H1 (cell line): Measurements from ENCODE around the gene HNF4A. TPM values are rescaled to one million over a fixed set of nuclear protein-coding genes. Genes with fewer than 3 reads are reported as not detected.

Experiments
- CTCF ChIA-PET: fragments of 300-600 bp; sonication (Branson Sonifier 250); formaldehyde crosslinking; loops from one replicate; lab custom pipeline; 2021; ENCODE audit not compliant: partially characterized antibody; lab: Charles Lee
- POLR2A ChIA-PET: fragments of 300-600 bp; sonication (Branson Sonifier 250); formaldehyde crosslinking; loops from one replicate; lab custom pipeline; 2021; ENCODE audit warnings: inconsistent platforms; ENCODE audit not compliant: partially characterized antibody; lab: Charles Lee
- DNase-seq, 2 experiments: peaks; one replicate each; pipeline versions ENCODE4 v3.0.0 to v3.0.0-alpha.2; 2010 to 2022; ENCODE audit warnings: low spot score in 2 of 2, low read depth in 1 of 2, mixed read lengths in 1 of 2
- FAIRE-seq: peaks from 2 replicates; lab custom pipeline; 2011; peaks lifted over from hg19 to GRCh38; lab: Jason Lieb, UNC
- H2AFZ ChIP-seq: 2 replicates; pipeline ENCODE4 v1.8.1; 2012; ENCODE audit warnings: low read length, inconsistent platforms
- H2AK5ac ChIP-seq: 2 replicates; pipeline ENCODE4 v1.6.1; 2013; ENCODE audit warnings: low read depth, low read length
- H2BK120ac ChIP-seq: replicated peaks from 2 replicates; pipeline ENCODE3; 2013; ENCODE audit warnings: low read depth, low read length, inconsistent platforms
- H2BK12ac ChIP-seq: 2 replicates; pipeline ENCODE4 v1.6.1; 2013; ENCODE audit warnings: low read depth, low read length
- H2BK15ac ChIP-seq: 2 replicates; pipeline ENCODE4 v1.6.1; 2013; ENCODE audit warnings: low read length
- H2BK20ac ChIP-seq: 2 replicates; pipeline ENCODE4 v1.6.1; 2013; ENCODE audit warnings: low read length
- H2BK5ac ChIP-seq: 2 replicates; pipeline ENCODE4 v1.6.1; 2013; ENCODE audit warnings: low read depth, low read length
- H3K14ac ChIP-seq: 2 replicates; pipeline ENCODE4 v1.6.1; 2013; ENCODE audit warnings: inconsistent platforms; ENCODE audit not compliant: insufficient read length
- H3K18ac ChIP-seq: 2 replicates; pipeline ENCODE4 v1.6.1; 2013; ENCODE audit warnings: low read length; ENCODE audit errors: extremely low read depth
- H3K23ac ChIP-seq: 2 replicates; pipeline ENCODE4 v1.6.1; 2013; ENCODE audit warnings: inconsistent platforms; ENCODE audit not compliant: insufficient read length
- H3K23me2 ChIP-seq: 2 replicates; pipeline ENCODE4 v1.6.1; 2013; ENCODE audit warnings: low read depth, low read length
- H3K27ac ChIP-seq: 2 replicates; pipeline ENCODE4 v1.6.1; 2011; ENCODE audit warnings: low read depth, low read length, inconsistent platforms
- H3K27me3 ChIP-seq, 4 experiments: replicated peaks in 1 of 4; 1 replicate in 1 of 4; 2 replicates in 3 of 4; pipeline versions ENCODE4 v1.6.1 to v1.8.1; 2011 to 2013; ENCODE audit warnings: low read length in 3 of 4, mild to moderate bottlenecking in 3 of 4, inconsistent platforms in 2 of 4, mixed read lengths in 2 of 4, moderate library complexity in 1 of 4; ENCODE audit not compliant: control insufficient read depth in 3 of 4, insufficient read depth in 3 of 4; ENCODE audit errors: extremely low read depth in 1 of 4
- H3K36me3 ChIP-seq, 4 experiments: 2 replicates each; pipeline versions ENCODE4 v1.6.1 to v1.8.1; 2011 to 2013; ENCODE audit warnings: mild to moderate bottlenecking in 4 of 4, low read length in 3 of 4, moderate library complexity in 2 of 4, control low read depth in 1 of 4, inconsistent platforms in 1 of 4; ENCODE audit not compliant: insufficient read depth in 4 of 4, control insufficient read depth in 2 of 4
- H3K4ac ChIP-seq: replicated peaks from 2 replicates; pipeline ENCODE3; 2013; ENCODE audit warnings: low read length, low read depth, mixed read lengths, inconsistent platforms; ENCODE audit not compliant: insufficient read length
- H3K4me1 ChIP-seq, 4 experiments: replicated peaks in 1 of 4; 1 replicate in 1 of 4; 2 replicates in 3 of 4; pipeline versions ENCODE4 v1.6.1 to v1.8.1; 2011 to 2013; ENCODE audit warnings: low read length in 3 of 4, inconsistent platforms in 2 of 4, mixed read lengths in 1 of 4; ENCODE audit not compliant: insufficient read depth in 4 of 4, control insufficient read depth in 3 of 4
- H3K4me2 ChIP-seq, 2 experiments: 2 replicates each; pipeline versions ENCODE4 v1.6.1 to v1.8.1; 2011 to 2013; ENCODE audit warnings: low read depth in 2 of 2, low read length in 2 of 2, control low read depth in 1 of 2, inconsistent platforms in 1 of 2, mild to moderate bottlenecking in 1 of 2; ENCODE audit not compliant: insufficient read depth in 1 of 2
- H3K4me3 ChIP-seq, 4 experiments: fragments of 200-600, 300-600 bp in 1 of 4; sonication (generic), shearing (Covaris generic), sonication (Bioruptor Twin) in 1 of 4; 2 replicates each; pipeline versions ENCODE4 v1.5.1 to v1.8.1; 2011 to 2016; ENCODE audit warnings: low read length in 4 of 4, low read depth in 3 of 4, control low read depth in 2 of 4, inconsistent platforms in 2 of 4, mild to moderate bottlenecking in 2 of 4, mixed read lengths in 1 of 4, moderate library complexity in 1 of 4; ENCODE audit not compliant: insufficient read depth in 2 of 4; ENCODE audit errors: extremely low read depth in 1 of 4
- H3K56ac ChIP-seq: replicated peaks from 2 replicates; pipeline ENCODE3; 2013; ENCODE audit warnings: low read depth, mild to moderate bottlenecking, mixed read lengths, low read length, inconsistent platforms; ENCODE audit not compliant: insufficient read length
- H3K79me1 ChIP-seq: 2 replicates; pipeline ENCODE4 v1.6.1; 2013; ENCODE audit warnings: low read depth, low read length, control low read depth
- H3K79me2 ChIP-seq, 2 experiments: 2 replicates each; pipeline versions ENCODE4 v1.6.1 to v1.8.1; 2012 to 2013; ENCODE audit warnings: low read length in 2 of 2, mild to moderate bottlenecking in 2 of 2, inconsistent platforms in 1 of 2; ENCODE audit not compliant: insufficient read depth in 2 of 2, control insufficient read depth in 1 of 2
- H3K9ac ChIP-seq, 4 experiments: replicated peaks in 1 of 4; 1 replicate in 1 of 4; 2 replicates in 3 of 4; pipeline versions ENCODE4 v1.6.1 to v1.8.1; 2011 to 2013; ENCODE audit warnings: low read depth in 3 of 4, low read length in 3 of 4, control low read depth in 2 of 4, mild to moderate bottlenecking in 2 of 4, moderate library complexity in 2 of 4, inconsistent platforms in 1 of 4; ENCODE audit errors: extremely low read depth in 1 of 4
- H3K9me3 ChIP-seq, 2 experiments: 2 replicates each; pipeline versions ENCODE4 v1.6.1 to v1.8.1; 2012 to 2013; ENCODE audit warnings: mild to moderate bottlenecking in 2 of 2, moderate library complexity in 2 of 2, control low read depth in 1 of 2, inconsistent platforms in 1 of 2, low read depth in 1 of 2, low read length in 1 of 2, mixed read lengths in 1 of 2; ENCODE audit not compliant: insufficient read depth in 2 of 2
- H4K20me1 ChIP-seq, 2 experiments: replicated peaks in 1 of 2; 2 replicates each; pipeline versions ENCODE3 to v1.8.1; 2011 to 2013; ENCODE audit warnings: inconsistent platforms in 2 of 2, low read length in 2 of 2, mild to moderate bottlenecking in 1 of 2; ENCODE audit not compliant: insufficient read depth in 2 of 2, control insufficient read depth in 1 of 2
- H4K5ac ChIP-seq: 2 replicates; pipeline ENCODE4 v1.6.1; 2013; ENCODE audit warnings: low read length, low read depth, mixed read lengths, inconsistent platforms; ENCODE audit not compliant: insufficient read length
- H4K8ac ChIP-seq: 2 replicates; pipeline ENCODE4 v1.8.0; 2013; ENCODE audit warnings: mild to moderate bottlenecking, moderate library complexity, low read length, inconsistent platforms; ENCODE audit not compliant: insufficient read depth; ENCODE audit errors: extremely low read depth
- H4K91ac ChIP-seq: replicated peaks from 2 replicates; pipeline ENCODE3; 2013; ENCODE audit warnings: low read length, mixed read lengths, inconsistent platforms; ENCODE audit not compliant: insufficient read length
- MAFK ChIP-seq: IDR thresholded peaks from 2 replicates; pipeline ENCODE4 v1.6.1; 2012; ENCODE audit warnings: low read depth, mild to moderate bottlenecking, improper control_type of control experiment, low read length
- YY1 ChIP-seq: IDR thresholded peaks from 2 replicates; pipeline ENCODE4 v1.6.1; 2011; ENCODE audit warnings: low read depth, mild to moderate bottlenecking, low read length
- WGBS, 2 experiments: shearing (Covaris generic) in 1 of 2; methylation state at CpG; one replicate each; pipeline versions ENCODE4 v1.1.6 to v1.1.7; 2013 to 2015; ENCODE audit warnings: low lambda C conversion rate in 2 of 2, mixed read lengths in 2 of 2, inconsistent platforms in 1 of 2, low coverage in 1 of 2, missing lambda C conversion rate in 1 of 2; ENCODE audit not compliant: insufficient replicate concordance in 2 of 2, insufficient coverage in 1 of 2, insufficient read length in 1 of 2; ENCODE audit errors: extremely low coverage in 1 of 2, missing lambda C conversion rate in 1 of 2; 5-methylcytosine and 5-hydroxymethylcytosine counted together
- polyA plus RNA-seq, 7 experiments: library from polyadenylated mRNA; depleted of rRNA in 3 of 7; stranded (reverse) in 5 of 7; unstranded in 2 of 7; fragments of >200 nt in 5 of 7; fragments of 200-250 nt in 2 of 7; gene quantifications; 1 replicate in 5 of 7; 2 replicates in 1 of 7; 4 replicates in 1 of 7; pipeline versions ENCODE4 v1.2.1 to v1.2.3, GENCODE V29; 2011 to 2013; ENCODE audit warnings: missing spikeins in 2 of 7, mixed read lengths in 2 of 7
- total RNA-seq: library from RNA; stranded (reverse); fragmentation: NEBNext Ultra II Directional; extraction: Animal tissue kit (Norgen Biotek cat#: 25700); gene quantifications from 2 replicates; pipeline ENCODE4 v1.2.1, GENCODE V29; 2021
- TF ChIP-seq, protein P1 (sequence below): IDR thresholded peaks from 2 replicates; pipeline ENCODE4 v1.6.1; 2012; ENCODE audit warnings: low read length, inconsistent platforms

HNF4A gene
- total and polyA plus RNA-seq, 2 of the 8 experiments (the other 6 are each of a cell fraction or from before 2014, with no cell fraction given): 0.03 TPM; not detected in 1

DNA sequence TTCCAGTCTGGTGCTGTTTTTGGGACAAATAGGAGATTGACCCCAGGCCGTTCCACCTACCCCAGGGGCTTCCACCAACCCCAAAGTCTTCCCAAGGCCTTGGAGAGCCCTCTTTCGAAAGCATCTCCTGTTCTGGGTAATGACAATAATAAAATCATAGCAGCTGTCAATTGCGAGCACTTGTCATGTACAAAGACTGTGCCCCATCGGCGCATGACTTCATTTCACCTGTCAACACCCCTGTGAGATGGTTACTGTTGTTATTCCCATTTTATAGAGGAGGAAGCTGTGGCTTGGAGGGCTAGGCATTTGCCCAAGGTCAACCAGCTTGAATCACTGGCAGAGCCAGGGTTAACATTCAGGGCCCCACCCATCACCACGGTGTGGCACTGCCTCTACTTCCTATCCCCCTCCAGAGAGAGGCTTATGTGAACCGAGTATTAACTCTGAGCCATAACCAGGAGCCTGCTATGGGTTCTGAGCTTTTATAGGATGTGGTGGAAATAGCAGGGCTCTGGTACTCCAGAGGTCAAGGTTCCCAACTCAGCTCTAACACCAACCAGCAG lies 51.2 kb downstream of the HNF4A start:
- Histone ChIP-seq H2BK5ac (no peak overlapping the region), H4K8ac (no peak overlapping the region), H3K23me2 (peaks cover 9% of the 10 kb centered on the region; the same call in 1 of the 2 replicates), H2AK5ac (no peak overlapping the region), H3K9me3 (no peaks in the 10 kb centered on the region), H2BK15ac (no peak overlapping the region), H3K79me2 (no peaks in the 10 kb centered on the region), H3K4ac (no peak overlapping the region), H2AFZ (no peak overlapping the region), H3K4me1 (no peaks in the 10 kb centered on the region; a peak in 1 of 7 replicates), H3K27ac (no peak overlapping the region), H2BK120ac (no peak overlapping the region), H3K14ac (no peak overlapping the region), H4K5ac (no peak overlapping the region), H4K91ac (no peak overlapping the region), H3K18ac (no peak overlapping the region), H3K36me3 (no peaks in the 10 kb centered on the region), H3K4me2 (no peak overlapping the region), H3K9ac (no peak overlapping the region), H3K79me1 (no peaks in the 10 kb centered on the region), H2BK12ac (no peak overlapping the region), H3K4me3 (no peak overlapping the region), H4K20me1 (peaks cover 0 to 6% of the 10 kb centered on the region in 2 experiments), H3K56ac (no peak overlapping the region), H2BK20ac (no peak overlapping the region), H3K27me3 (no peaks in the 10 kb centered on the region), H3K23ac (no peak overlapping the region)
- ChIA-PET POLR2A (interaction anchor here (0.6 to 1.0 kb wide), 2 partner anchors 10 to 29 kb away, joined by 3 to 6 read pairs; no protein-coding TSS in a partner anchor), CTCF (interaction anchor here (0.7 to 1.9 kb wide), 12 partner anchors 11 to 290 kb away, joined by 3 to 14 read pairs (median 3); partner anchors contain the start of gene GDAP1L1)
- 88% methylated on average over 7 of the region's 7 CpGs; no CpG with 5 or more reads in 1 of the 2 experiments for WGBS, 2 experiments
- FAIRE-seq (no peak), DNase-seq (no peak)
- TF ChIP-seq MAFK (no peak), YY1 (no peak)
- TF ChIP-seq, protein P1, sequence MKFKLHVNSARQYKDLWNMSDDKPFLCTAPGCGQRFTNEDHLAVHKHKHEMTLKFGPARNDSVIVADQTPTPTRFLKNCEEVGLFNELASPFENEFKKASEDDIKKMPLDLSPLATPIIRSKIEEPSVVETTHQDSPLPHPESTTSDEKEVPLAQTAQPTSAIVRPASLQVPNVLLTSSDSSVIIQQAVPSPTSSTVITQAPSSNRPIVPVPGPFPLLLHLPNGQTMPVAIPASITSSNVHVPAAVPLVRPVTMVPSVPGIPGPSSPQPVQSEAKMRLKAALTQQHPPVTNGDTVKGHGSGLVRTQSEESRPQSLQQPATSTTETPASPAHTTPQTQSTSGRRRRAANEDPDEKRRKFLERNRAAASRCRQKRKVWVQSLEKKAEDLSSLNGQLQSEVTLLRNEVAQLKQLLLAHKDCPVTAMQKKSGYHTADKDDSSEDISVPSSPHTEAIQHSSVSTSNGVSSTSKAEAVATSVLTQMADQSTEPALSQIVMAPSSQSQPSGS: no peak
